PC-9 (cell line): ENCODE results near the gene EPB41L2. TPM values are rescaled to one million over a fixed set of nuclear protein-coding genes. Genes with fewer than 3 reads are reported as not detected.
A peak's percentile ranks its signal among the peaks of the same experiment; 100 is the strongest.

Source experiments
- BruUV-seq: library from RNA; stranded (reverse); fragments of 400-500 nt; replicated peaks from 2 replicates; lab custom pipeline; 2021; lab: Mats Ljungman, UMichigan
- CTCF ChIA-PET: fragments of 300-600 bp; sonication (Branson Sonifier 250); formaldehyde crosslinking; loops from one replicate; lab custom pipeline; 2022; ENCODE audit warnings: antibody characterized with exemption; lab: Charles Lee
- POLR2A ChIA-PET: fragments of 300-600 bp; sonication (Branson Sonifier 250); formaldehyde crosslinking; loops from one replicate; lab custom pipeline; 2022; ENCODE audit warnings: antibody characterized with exemption; ENCODE audit not compliant: unreplicated experiment; lab: Charles Lee
- DNase-seq, 2 experiments: peaks; one replicate each; pipeline versions ENCODE4 v3.0.0 to v3.0.0-alpha.2; 2015 to 2022; ENCODE audit warnings: mixed read lengths in 1 of 2
- H2AFZ ChIP-seq: fragments of 200-600 bp; sonication (generic); 2 replicates; pipeline ENCODE4 v1.8.1; 2017; ENCODE audit warnings: antibody characterized with exemption
- H3F3A ChIP-seq: fragments of 200-600 bp; sonication (generic); 2 replicates; pipeline ENCODE4 v1.8.1; 2017; ENCODE audit warnings: antibody characterized with exemption, mild to moderate bottlenecking, low read depth; ENCODE audit not compliant: insufficient read depth
- H3K27ac ChIP-seq: fragments of 200-600 bp; sonication (generic); 2 replicates; pipeline ENCODE4 v1.6.1; 2016; ENCODE audit warnings: mixed run types
- H3K27me3 ChIP-seq: fragments of 200-600 bp; sonication (generic); 2 replicates; pipeline ENCODE4 v1.6.1; 2016; ENCODE audit warnings: low read depth, mixed run types; ENCODE audit not compliant: insufficient read depth
- H3K36me3 ChIP-seq: fragments of 200-600 bp; sonication (generic); 2 replicates; pipeline ENCODE4 v1.6.1; 2016; ENCODE audit warnings: low read depth, mixed run types
- H3K4me1 ChIP-seq: fragments of 200-600 bp; sonication (generic); replicated peaks from 2 replicates; pipeline ENCODE4 v1.6.1; 2016; ENCODE audit warnings: mixed run types; ENCODE audit not compliant: insufficient read depth
- H3K4me2 ChIP-seq: fragments of 200-600 bp; sonication (generic); 2 replicates; pipeline ENCODE4 v1.6.1; 2017; ENCODE audit warnings: mixed run types
- H3K4me3 ChIP-seq: fragments of 200-600 bp; sonication (generic); 2 replicates; pipeline ENCODE4 v1.6.1; 2016; ENCODE audit warnings: mixed run types
- H3K79me2 ChIP-seq: fragments of 200-600 bp; sonication (generic); 2 replicates; pipeline ENCODE4 v1.6.1; 2017; ENCODE audit warnings: low read depth, mixed run types
- H3K9me2 ChIP-seq: fragments of 200-600 bp; sonication (generic); 2 replicates; pipeline ENCODE4 v1.8.1; 2017; ENCODE audit warnings: mild to moderate bottlenecking; ENCODE audit not compliant: insufficient read depth
- H3K9me3 ChIP-seq: fragments of 200-600 bp; sonication (generic); 2 replicates; pipeline ENCODE4 v1.8.1; 2016; ENCODE audit warnings: low read depth; ENCODE audit not compliant: insufficient read depth
- H4K20me1 ChIP-seq: fragments of 200-600 bp; sonication (generic); 2 replicates; pipeline ENCODE4 v1.8.1; 2017; ENCODE audit not compliant: insufficient read depth
- EZH2 ChIP-seq: fragments of 200-600 bp; sonication (generic); IDR thresholded peaks from 2 replicates; pipeline ENCODE4 v1.8.0; 2017; ENCODE audit warnings: antibody characterized with exemption, low read depth
- intact Hi-C: fragments of 100-400 bp; cut with micrococcal nuclease; formaldehyde crosslinking; loops from one replicate; pipeline ENCODE4 v1.10.0; 2022; ENCODE audit not compliant: unreplicated experiment
- total RNA-seq: library from RNA; stranded (reverse); gene quantifications from 2 replicates; pipeline ENCODE4 v1.2.3, GENCODE V29; 2021
- TF ChIP-seq, protein P1 (sequence below): fragments of 200-600 bp; sonication (generic); conservative IDR thresholded peaks from 2 replicates; pipeline ENCODE4 v1.6.1; 2017; ENCODE audit warnings: mixed run types, antibody characterized with exemption, mild to moderate bottlenecking, moderate library complexity

Gene EPB41L2
- total RNA-seq, 1 experiment from 2014 or later = 67.4 TPM

- POLR2A ChIA-PET = no interaction called here
- H3K79me2 ChIP-seq = no peaks in the 10 kb centered on the region
- CTCF ChIA-PET = no interaction called here
- BruUV-seq = no TSS peak
- H3K4me2 ChIP-seq = no peak overlapping the region
- H3K9me2 ChIP-seq = no peaks in the 10 kb centered on the region
- no peak for DNase-seq
- intact Hi-C loops = no loop called here
- no peaks in the 10 kb centered on the region for H3K27me3 ChIP-seq
- no peaks in the 10 kb centered on the region for H3K36me3 ChIP-seq
- H4K20me1 ChIP-seq = no peaks in the 10 kb centered on the region
- no peak overlapping the region for H2AFZ ChIP-seq
- no peaks in the 10 kb centered on the region for H3K9me3 ChIP-seq
- H3F3A ChIP-seq = no peaks in the 10 kb centered on the region
- no peak overlapping the region for H3K27ac ChIP-seq
- H3K4me1 ChIP-seq = no peaks in the 10 kb centered on the region
- no peak overlapping the region for H3K4me3 ChIP-seq
- TF ChIP-seq, protein P1, sequence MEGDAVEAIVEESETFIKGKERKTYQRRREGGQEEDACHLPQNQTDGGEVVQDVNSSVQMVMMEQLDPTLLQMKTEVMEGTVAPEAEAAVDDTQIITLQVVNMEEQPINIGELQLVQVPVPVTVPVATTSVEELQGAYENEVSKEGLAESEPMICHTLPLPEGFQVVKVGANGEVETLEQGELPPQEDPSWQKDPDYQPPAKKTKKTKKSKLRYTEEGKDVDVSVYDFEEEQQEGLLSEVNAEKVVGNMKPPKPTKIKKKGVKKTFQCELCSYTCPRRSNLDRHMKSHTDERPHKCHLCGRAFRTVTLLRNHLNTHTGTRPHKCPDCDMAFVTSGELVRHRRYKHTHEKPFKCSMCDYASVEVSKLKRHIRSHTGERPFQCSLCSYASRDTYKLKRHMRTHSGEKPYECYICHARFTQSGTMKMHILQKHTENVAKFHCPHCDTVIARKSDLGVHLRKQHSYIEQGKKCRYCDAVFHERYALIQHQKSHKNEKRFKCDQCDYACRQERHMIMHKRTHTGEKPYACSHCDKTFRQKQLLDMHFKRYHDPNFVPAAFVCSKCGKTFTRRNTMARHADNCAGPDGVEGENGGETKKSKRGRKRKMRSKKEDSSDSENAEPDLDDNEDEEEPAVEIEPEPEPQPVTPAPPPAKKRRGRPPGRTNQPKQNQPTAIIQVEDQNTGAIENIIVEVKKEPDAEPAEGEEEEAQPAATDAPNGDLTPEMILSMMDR = peak; percentile 31; the same call in 1 of the 2 replicates
- TF ChIP-seq EZH2 = no peak
Measured at GRCh38 chr6:131084982-131085381, 21.9 kb upstream of the EPB41L2 start.

DNA sequence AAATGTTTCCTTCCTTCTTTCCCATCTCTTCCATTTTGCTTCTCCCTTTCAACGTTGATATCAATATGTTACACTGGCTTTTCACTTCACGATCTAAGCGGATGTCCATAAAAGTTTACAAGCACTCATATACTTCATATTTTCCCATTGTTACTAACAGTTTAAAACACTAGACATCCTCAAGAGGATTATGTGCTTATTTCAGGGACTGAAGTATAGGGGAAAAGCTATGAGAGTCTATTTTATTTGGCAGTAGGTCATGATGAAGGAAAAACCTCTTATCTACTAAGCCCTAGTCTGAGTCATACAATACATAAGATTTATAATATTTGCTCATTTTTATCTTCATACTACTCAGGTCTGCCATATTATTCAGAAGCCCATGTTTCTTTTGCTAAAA lies 20.6 kb upstream of the EPB41L2 start:
- intact Hi-C loops = no loop called here
- TF ChIP-seq, protein P1 = no peak
- no peak for TF ChIP-seq EZH2
- no peaks in the 10 kb centered on the region for H4K20me1 ChIP-seq
- BruUV-seq = no TSS peak
- H3K27me3 ChIP-seq = no peaks in the 10 kb centered on the region
- H2AFZ ChIP-seq = no peak overlapping the region
- H3K27ac ChIP-seq = no peak overlapping the region
- H3K4me3 ChIP-seq = no peak overlapping the region
- no peaks in the 10 kb centered on the region for H3F3A ChIP-seq
- CTCF ChIA-PET = interaction anchor here (0.6 kb wide), 1 partner anchor 1443 kb away, joined by 3 read pairs; no protein-coding TSS in a partner anchor
- no peaks in the 10 kb centered on the region for H3K36me3 ChIP-seq
- H3K4me1 ChIP-seq = no peaks in the 10 kb centered on the region
- H3K9me2 ChIP-seq = no peaks in the 10 kb centered on the region
- H3K9me3 ChIP-seq = no peaks in the 10 kb centered on the region
- DNase-seq = no peak
- H3K79me2 ChIP-seq = no peaks in the 10 kb centered on the region
- no peak overlapping the region for H3K4me2 ChIP-seq
- POLR2A ChIA-PET = no interaction called here

GRCh38 chr6:131082335-131082734 lies 19.3 kb upstream of the EPB41L2 start:
- H3K79me2 ChIP-seq = no peaks in the 10 kb centered on the region
- CTCF ChIA-PET = no interaction called here
- H3K4me3 ChIP-seq = no peak overlapping the region
- no TSS peak for BruUV-seq
- no peaks in the 10 kb centered on the region for H3F3A ChIP-seq
- no peaks in the 10 kb centered on the region for H3K9me3 ChIP-seq
- no peak overlapping the region for H2AFZ ChIP-seq
- no peak overlapping the region for H3K4me2 ChIP-seq
- DNase-seq = no peak
- intact Hi-C loops = no loop called here
- no peak for TF ChIP-seq EZH2
- TF ChIP-seq, protein P1 = no peak
- H3K27me3 ChIP-seq = no peaks in the 10 kb centered on the region
- no peaks in the 10 kb centered on the region for H3K9me2 ChIP-seq
- no peaks in the 10 kb centered on the region for H3K4me1 ChIP-seq
- POLR2A ChIA-PET = no interaction called here
- H3K36me3 ChIP-seq = no peaks in the 10 kb centered on the region
- no peaks in the 10 kb centered on the region for H4K20me1 ChIP-seq
- H3K27ac ChIP-seq = no peak overlapping the region
